ENCODE results near the gene PYGM.

PYGM gene

DNA sequence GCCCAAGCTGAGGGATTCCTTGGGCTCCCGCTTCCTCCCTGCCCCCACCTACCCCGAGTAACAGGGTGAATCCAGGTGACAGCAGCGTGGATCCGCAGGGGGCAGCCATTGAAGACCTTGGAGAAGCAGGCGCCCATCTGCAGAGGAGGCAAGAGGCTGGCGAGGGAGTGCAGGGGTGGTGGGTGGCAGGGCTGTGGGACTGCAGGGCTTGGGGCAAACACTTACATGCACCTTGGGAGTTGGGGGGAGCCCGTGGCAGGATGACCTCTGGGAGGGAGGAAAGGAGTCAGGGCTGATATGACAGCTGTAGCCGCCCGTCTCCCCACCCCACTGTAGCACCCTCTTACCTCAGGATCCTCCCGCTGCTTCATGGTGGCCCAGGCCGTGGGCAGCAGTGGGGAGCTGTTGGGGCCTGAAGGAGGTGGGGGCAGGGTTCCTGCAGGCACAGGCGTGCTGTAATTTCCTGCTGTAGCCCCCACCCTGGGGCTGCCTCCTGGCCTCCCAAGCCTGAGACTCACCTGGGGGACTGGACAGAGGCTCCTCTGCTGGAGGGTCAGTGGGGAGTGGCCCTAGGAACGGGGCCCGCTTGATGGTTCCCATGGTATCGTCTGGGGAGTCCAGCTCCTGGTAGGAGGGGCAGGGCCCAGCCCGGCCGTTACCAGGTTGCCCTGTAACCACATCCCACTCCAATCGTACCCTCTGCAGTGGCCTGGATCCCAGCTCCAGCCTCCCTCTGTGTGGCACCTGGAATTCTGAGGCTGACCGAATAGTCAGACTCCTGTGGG is 37.2 kb upstream of the PYGM start:
- Mint-ChIP-seq H3K4me1 (ENCODE audit: low read depth) (peaks cover 38% of the 10 kb centered on the region), H3K36me3 (no peaks in the 10 kb centered on the region), H3K4me3 (no peak overlapping the region), H3K9me3 (ENCODE audit: low read depth) (no peaks in the 10 kb centered on the region), H3K27ac (no peak overlapping the region), H3K27me3 (no peaks in the 10 kb centered on the region)

DNA sequence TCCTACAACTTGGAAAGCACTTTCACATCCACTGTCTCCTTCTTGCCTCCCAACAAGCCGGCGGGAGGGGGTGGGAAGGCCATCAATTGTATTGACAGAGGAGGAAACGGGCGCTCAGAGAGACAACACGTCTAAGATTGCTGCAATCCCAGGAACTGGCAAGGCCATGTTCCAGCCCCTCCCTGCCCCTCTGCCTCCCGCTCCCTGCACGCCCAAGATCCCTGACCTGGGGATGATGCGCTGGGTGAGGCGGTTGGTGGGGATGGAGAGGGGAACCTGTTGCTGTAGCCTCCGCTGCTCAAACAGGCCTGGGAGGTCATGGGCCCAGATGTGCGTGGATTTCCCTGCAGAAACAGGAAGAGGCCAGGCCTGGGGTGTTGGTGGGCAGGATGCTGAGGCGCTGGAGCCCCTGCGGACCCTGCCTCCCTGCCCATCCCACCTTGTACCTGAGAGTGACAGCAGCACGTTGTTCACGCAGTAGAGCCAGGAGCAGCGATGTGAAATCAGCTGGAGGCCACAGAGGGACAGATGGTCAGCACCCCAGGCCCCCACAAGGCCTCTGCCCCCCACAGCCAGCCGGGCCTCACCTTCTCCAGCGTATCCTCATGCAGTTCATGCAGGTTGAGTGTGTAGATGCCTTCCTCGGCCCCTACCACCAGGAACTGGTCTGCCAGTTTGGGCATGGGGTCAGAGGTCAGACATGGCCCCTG is 36.4 kb upstream of the PYGM start:
- Mint-ChIP-seq H3K27me3 (no peaks in the 10 kb centered on the region), H3K4me1 (ENCODE audit: low read depth) (peaks cover 32% of the 10 kb centered on the region), H3K36me3 (no peaks in the 10 kb centered on the region), H3K9me3 (ENCODE audit: low read depth) (no peaks in the 10 kb centered on the region), H3K4me3 (no peak overlapping the region), H3K27ac (no peak overlapping the region)

DNA sequence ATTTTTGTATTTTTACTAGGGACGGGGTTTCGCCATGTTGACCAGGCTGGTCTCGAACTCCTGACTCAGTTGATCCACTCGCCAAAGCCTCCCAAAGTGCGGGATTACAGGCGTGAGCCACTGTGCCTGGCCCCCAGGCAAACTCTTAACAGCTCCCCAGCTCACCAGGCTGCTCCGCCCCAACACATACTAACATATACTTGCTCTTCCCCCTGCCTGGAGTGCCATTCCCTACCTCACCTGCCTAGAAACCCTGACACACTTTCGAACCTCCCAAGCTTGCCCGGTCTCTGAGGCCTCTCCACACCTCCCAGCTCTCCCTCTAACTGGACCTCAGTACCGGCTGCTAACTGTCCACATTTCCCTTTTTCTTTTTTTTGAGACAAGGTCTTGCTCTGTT is 34.8 kb upstream of the PYGM start:
- Mint-ChIP-seq H3K4me3 (no peak overlapping the region), H3K9me3 (ENCODE audit: low read depth) (no peaks in the 10 kb centered on the region), H3K27me3 (no peaks in the 10 kb centered on the region), H3K4me1 (ENCODE audit: low read depth) (peaks cover 28% of the 10 kb centered on the region), H3K27ac (peak overlapping the region; percentile 91), H3K36me3 (no peaks in the 10 kb centered on the region)

DNA sequence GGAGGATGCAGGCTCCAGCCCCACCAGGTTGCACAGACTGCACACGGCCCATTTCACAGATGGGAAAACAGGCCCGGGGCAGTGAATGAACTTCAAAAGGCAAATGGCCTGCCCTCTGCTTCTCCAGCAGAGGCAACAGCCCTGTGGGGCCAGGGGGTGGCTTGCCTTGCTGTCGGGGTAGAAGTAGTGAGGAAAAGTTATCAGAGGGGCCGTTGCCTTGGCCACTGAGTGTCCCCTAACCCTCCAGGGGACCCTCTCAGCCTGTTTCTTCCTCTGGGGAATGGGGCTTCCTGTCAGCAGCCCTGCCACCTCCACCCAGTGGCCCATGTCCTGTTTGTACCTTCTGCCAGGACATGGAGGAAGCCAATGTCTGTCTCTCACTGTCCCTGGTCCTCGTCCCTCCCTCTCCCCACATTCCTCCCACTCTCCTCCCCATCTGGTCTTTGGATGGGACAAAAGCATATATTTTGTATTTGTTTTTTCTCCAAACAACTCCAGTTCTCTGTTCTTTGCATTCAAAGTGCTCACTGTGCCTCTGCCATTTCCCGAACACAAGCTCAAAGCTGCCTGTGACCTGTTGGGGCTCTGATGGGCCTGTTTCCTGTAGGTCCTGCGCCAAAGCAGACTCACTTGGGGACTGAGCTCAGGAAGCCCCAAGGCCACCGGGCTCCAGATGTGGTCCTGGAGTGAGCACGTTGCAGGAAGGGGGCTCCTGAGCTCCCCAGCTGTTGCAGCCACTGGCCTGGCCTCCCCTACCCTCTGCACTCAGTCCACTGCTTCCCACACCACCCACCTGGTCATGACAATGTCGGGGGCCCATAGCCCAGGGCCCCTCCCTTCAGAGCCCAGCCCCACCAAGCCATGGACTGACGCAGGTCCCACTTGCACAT is 33.7 kb upstream of the PYGM start:
- peaks cover 25% of the 10 kb centered on the region for H3K4me1 Mint-ChIP-seq (ENCODE audit: low read depth)
- H3K9me3 Mint-ChIP-seq (ENCODE audit: low read depth): no peaks in the 10 kb centered on the region
- H3K4me3 Mint-ChIP-seq: no peak overlapping the region
- no peaks in the 10 kb centered on the region for H3K36me3 Mint-ChIP-seq
- H3K27me3 Mint-ChIP-seq: no peaks in the 10 kb centered on the region
- peak overlapping the region; percentile 91 for H3K27ac Mint-ChIP-seq

DNA sequence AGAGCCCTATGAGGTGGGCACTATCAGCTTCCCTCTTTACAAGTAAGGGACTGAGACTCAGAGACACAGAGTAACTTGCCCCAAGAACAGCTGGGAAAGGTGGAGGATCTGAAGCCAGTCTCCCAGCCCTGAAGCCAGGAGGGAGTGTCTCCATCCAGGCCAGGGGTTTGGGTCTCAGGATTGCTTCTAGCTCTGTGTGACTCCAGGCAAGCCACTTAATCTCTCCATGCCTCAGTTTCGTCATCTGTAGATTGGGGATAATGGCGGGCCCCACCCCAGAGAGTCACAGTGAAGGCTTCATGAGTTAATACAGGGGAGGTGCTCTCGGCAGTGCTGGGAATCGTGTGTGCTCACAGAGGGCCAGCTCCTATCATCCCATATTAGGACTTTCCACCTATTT is 32.7 kb upstream of the PYGM start:
- H3K36me3 Mint-ChIP-seq: no peaks in the 10 kb centered on the region
- H3K4me1 Mint-ChIP-seq (ENCODE audit: low read depth): peaks cover 28% of the 10 kb centered on the region
- H3K27ac Mint-ChIP-seq: peak overlapping the region; percentile 46
- H3K9me3 Mint-ChIP-seq (ENCODE audit: low read depth): no peaks in the 10 kb centered on the region
- H3K4me3 Mint-ChIP-seq: no peak overlapping the region
- no peaks in the 10 kb centered on the region for H3K27me3 Mint-ChIP-seq

DNA sequence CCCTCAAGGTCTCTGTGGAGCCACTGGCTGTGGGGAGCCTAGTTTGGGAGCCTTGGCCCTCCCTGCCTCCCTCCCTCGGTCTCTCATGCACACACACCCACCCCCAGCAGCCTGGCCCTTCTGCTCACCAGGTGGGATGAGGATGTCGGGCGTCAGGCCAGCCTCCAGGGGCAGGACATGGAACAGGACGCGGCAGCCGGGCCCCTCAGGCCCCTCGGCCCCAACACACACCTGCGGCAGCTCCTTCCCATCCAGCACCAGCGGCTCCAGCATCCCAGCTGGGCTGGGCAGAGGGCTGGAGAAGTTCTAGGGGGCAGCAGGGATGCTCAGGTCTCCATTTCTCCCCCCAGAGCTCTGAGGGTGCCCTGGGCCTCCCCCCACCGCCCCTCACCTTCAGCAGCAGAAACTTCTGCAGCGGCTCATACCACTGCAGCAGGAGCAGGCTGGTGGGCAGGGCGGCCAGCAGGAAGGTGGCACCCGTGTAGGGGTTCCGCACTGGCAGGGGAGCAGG is 32.1 kb upstream of the PYGM start:
- H3K9me3 Mint-ChIP-seq (ENCODE audit: low read depth): no peaks in the 10 kb centered on the region
- peaks cover 28% of the 10 kb centered on the region for H3K4me1 Mint-ChIP-seq (ENCODE audit: low read depth)
- no peak overlapping the region for H3K27ac Mint-ChIP-seq
- no peaks in the 10 kb centered on the region for H3K36me3 Mint-ChIP-seq
- no peak overlapping the region for H3K4me3 Mint-ChIP-seq
- H3K27me3 Mint-ChIP-seq: no peaks in the 10 kb centered on the region

DNA sequence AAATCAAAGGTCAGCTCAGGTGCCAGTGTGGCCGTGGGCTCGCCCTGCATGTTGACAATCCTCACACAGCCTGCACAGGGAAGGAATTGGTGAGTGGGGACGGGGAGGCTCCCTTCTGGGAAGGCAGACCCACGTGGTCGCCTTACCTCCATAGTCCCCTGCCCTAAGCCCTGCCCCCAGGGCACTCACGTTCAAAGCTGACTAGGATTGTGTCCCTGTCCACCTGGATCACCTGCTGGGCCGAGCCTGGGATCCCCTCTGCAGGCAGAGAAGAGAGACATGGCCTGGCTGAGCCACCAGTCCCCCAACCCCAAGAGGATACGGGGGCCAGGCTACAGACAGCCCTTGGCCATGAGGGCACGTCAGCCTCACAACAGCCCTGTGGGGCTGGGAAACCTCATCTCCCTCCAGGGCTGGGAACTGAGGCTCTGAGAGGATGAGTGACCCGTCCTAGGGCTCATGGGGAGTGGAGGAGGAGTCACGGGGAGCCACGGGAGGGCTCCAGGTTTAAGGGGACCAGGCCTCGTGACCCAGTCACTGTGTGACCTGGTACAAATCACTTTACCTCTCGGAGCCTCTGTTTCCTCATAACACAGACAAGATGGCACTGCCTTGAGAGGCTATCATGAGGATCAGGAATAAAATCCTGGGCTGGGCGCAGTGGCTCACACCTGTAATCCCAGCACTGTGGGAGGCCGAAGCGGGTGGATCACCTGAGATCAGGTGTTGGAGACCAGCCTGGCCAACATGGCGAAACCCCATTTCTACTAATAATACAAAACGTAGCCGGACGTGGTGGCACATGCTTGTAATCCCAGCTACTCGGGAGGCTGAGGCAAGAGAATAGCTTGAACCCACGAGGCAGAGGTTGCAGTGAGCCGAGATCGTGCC is 30.7 kb upstream of the PYGM start:
- no peaks in the 10 kb centered on the region for H3K27me3 Mint-ChIP-seq
- no peak overlapping the region for H3K4me3 Mint-ChIP-seq
- H3K27ac Mint-ChIP-seq: no peak overlapping the region
- H3K9me3 Mint-ChIP-seq (ENCODE audit: low read depth): no peaks in the 10 kb centered on the region
- no peaks in the 10 kb centered on the region for H3K36me3 Mint-ChIP-seq
- peaks cover 25% of the 10 kb centered on the region for H3K4me1 Mint-ChIP-seq (ENCODE audit: low read depth)

DNA sequence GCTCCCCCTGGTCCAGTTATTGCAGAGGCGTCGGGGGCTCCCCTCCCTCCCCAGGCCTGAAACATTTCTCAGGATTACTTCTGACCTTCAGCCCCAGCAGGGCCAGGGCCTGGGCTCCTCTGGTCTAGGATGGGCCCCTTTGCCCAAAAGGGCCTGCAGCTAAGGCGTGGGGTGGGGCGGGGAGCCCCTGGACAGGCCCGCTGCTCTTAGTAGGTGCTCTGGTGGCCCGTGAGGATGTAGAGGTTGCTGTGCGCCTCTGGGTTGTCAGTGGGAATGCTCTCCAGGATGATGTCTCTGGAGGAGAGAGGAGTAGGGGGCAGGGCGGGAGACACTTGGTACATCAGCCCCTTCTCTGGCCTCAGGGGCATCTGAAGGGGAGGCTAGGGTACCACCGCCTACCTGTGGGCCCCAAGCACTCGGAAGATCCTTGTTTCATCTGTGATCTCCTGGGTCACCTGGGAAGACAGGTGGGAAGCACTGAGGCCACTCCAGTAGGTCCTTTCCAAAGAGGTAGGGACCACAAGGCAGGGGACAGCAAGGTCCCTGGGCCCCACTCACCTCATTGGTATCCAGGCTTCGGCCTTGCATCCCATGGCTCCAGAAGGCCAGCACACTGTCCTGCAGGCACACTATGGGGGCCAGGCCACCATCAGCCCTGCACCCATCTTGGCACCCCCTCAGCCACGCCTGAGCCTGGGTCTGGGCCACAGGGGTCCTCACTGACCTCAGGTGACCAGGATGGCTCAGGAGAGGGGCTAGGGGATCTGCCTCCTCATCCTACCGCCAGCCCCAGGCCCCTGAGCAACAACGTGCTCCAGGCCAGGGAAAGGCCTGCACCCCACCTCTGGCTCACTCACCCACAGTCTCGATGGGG is 29.8 kb upstream of the PYGM start:
- Mint-ChIP-seq H3K4me3 (no peak overlapping the region), H3K9me3 (ENCODE audit: low read depth) (no peaks in the 10 kb centered on the region), H3K4me1 (ENCODE audit: low read depth) (peaks cover 23% of the 10 kb centered on the region), H3K36me3 (peaks cover 2% of the 10 kb centered on the region), H3K27me3 (no peaks in the 10 kb centered on the region), H3K27ac (no peak overlapping the region)

DNA sequence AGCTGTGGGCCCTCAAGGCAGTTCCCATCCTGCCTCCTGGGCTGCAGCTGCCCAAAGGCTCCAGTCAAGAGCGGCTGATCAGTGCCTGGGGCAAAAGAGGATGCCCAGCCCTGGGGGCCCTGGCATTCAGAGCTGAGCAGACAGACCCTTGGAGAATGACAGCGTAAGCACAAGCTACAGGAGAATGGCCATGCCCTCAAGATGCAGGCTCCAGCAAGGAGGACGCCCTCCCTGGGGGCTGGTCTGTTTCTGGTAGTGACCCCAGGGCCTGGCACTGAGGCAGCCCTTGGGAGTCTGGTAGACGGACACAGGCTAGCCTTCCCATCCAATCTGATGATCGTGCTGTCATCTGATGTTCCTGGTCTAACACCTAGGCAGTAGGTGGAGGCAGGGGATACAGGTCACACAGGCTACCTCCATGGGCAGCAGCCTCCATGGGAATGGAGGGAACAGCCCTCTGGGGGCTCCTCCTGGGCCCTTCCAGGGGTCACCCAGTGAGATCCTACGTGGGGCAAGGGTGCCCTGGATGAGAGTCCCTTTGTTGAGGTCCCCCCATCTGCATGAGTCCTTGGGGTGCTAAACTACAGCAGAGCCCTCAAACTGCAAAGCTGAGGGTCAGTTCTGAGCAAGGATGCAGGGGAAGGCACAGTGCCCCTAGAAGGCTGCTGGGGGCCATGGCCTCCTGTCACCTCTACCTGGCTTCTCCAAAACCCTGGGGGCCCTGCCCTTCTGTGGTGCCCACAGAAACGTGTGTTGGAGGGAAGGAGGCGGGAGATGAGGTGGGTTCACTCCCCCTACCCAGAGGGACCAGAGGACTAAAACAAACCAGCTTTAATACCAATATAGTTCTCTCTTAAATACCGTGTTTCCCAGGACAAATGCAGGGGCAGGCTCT is 28.8 kb upstream of the PYGM start:
- H3K4me3 Mint-ChIP-seq: no peak overlapping the region
- peaks cover 15% of the 10 kb centered on the region for H3K4me1 Mint-ChIP-seq (ENCODE audit: low read depth)
- no peak overlapping the region for H3K27ac Mint-ChIP-seq
- H3K36me3 Mint-ChIP-seq: peaks cover 2% of the 10 kb centered on the region
- no peaks in the 10 kb centered on the region for H3K9me3 Mint-ChIP-seq (ENCODE audit: low read depth)
- no peaks in the 10 kb centered on the region for H3K27me3 Mint-ChIP-seq

DNA sequence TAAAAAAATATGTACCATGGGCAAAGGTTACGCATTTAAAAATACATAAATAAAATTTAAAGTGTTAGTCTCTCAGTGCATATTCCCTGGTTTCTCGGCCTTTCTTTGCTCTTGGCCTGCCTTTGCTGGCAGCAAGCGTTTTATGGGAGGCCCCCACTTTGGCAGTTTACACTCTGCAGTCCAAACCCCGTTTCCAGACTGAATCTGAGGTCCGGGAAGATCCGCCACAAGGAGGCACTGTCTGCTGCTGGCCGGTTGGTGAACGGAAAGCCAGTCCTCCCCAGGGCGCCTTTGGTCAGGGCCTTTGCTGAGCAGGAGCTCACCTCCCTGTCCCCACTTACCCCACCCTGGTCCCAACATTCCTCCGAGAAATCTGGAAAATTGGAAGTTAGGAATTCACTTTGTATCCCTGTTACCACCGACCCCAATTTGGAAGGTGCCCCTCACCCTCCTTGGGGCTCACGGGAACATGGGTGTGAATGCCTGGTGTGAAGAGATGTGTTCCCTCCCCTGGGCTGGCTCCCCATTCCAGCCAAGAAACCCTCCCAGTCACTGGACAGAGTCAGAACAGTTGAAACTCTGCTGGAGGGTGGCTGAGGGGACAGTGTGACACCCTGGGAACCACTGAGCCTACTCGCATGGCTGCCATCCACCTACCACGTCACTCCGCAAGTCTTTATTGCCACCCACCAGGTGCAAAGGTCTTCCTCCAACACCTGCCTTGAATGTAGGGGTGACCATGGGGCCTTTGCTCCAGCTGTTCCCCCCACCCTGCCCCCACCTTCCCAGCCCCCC is 27.9 kb upstream of the PYGM start:
- Mint-ChIP-seq H3K27ac (no peak overlapping the region), H3K9me3 (ENCODE audit: low read depth) (no peaks in the 10 kb centered on the region), H3K36me3 (peaks cover 2% of the 10 kb centered on the region), H3K4me3 (no peak overlapping the region), H3K4me1 (ENCODE audit: low read depth) (peaks cover 11% of the 10 kb centered on the region), H3K27me3 (no peaks in the 10 kb centered on the region)

DNA sequence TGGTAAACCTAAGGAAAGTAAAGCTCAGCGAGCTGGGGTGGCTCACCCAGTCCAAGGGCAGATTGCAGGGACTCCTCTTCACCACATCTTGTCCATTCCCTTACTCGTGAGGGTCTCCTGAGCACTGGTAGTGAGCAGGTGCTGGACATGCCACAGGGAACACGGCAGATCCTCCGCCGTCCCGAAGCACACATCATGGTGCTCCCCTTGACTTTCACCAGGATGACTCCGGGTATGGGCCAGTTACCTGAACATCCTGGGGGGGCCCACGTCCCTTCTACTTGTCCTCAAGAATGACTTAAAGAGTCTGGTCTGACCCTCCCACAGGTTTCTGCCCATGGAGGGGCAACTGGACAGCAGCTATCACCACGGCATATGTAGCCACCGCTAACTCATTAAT is 26.5 kb upstream of the PYGM start:
- Mint-ChIP-seq H3K9me3 (ENCODE audit: low read depth) (no peaks in the 10 kb centered on the region), H3K4me1 (ENCODE audit: low read depth) (peaks cover 14% of the 10 kb centered on the region), H3K36me3 (peaks cover 2% of the 10 kb centered on the region), H3K27me3 (no peaks in the 10 kb centered on the region), H3K27ac (no peak overlapping the region), H3K4me3 (no peak overlapping the region)

Data from activated naive CD8-positive, alpha-beta T cell (primary cell).